H9 (cell line): ENCODE measurements around the gene CHCHD6. TPM values are rescaled to one million over a fixed set of nuclear protein-coding genes. Genes with fewer than 3 reads are reported as not detected.

Experiments
- DNase-seq: peaks from one replicate; pipeline ENCODE4 v3.0.0-alpha.2; 2017
- H2AFZ ChIP-seq: one replicate; pipeline ENCODE4 v1.6.1; 2013; ENCODE audit warnings: mild to moderate bottlenecking, low read length, control low read depth, moderate library complexity
- H2AK5ac ChIP-seq: 2 replicates; pipeline ENCODE4 v1.6.1; 2013; ENCODE audit warnings: low read length, control low read depth, mixed read lengths; ENCODE audit not compliant: insufficient read length
- H2BK120ac ChIP-seq: one replicate; pipeline ENCODE4 v1.6.1; 2013; ENCODE audit warnings: low read depth, mild to moderate bottlenecking, low read length, control low read depth, inconsistent platforms; ENCODE audit not compliant: poor library complexity, severe bottlenecking
- H2BK12ac ChIP-seq: 2 replicates; pipeline ENCODE4 v1.6.1; 2013; ENCODE audit warnings: low read length, control low read depth, mixed read lengths, low read depth; ENCODE audit not compliant: insufficient read length
- H2BK15ac ChIP-seq: 2 replicates; pipeline ENCODE4 v1.6.1; 2013; ENCODE audit warnings: low read depth, low read length, control low read depth
- H2BK20ac ChIP-seq: one replicate; pipeline ENCODE4 v1.6.1; 2013; ENCODE audit warnings: low read depth, mild to moderate bottlenecking, low read length, control low read depth, inconsistent platforms; ENCODE audit not compliant: poor library complexity, severe bottlenecking
- H2BK5ac ChIP-seq: 2 replicates; pipeline ENCODE4 v1.6.1; 2013; ENCODE audit warnings: low read length, control low read depth, mixed read lengths; ENCODE audit not compliant: insufficient read length
- H3K14ac ChIP-seq: 2 replicates; pipeline ENCODE4 v1.6.1; 2013; ENCODE audit warnings: low read length, control low read depth; ENCODE audit not compliant: insufficient read depth
- H3K18ac ChIP-seq: 2 replicates; pipeline ENCODE4 v1.6.1; 2013; ENCODE audit warnings: low read depth, mild to moderate bottlenecking, mixed read lengths, low read length, control low read depth; ENCODE audit not compliant: insufficient read length
- H3K23ac ChIP-seq: 2 replicates; pipeline ENCODE4 v1.6.1; 2013; ENCODE audit warnings: low read length, control low read depth, mixed read lengths, low read depth; ENCODE audit not compliant: insufficient read length
- H3K23me2 ChIP-seq: 2 replicates; pipeline ENCODE4 v1.6.1; 2013; ENCODE audit warnings: low read depth, mild to moderate bottlenecking, mixed read lengths, low read length, control low read depth; ENCODE audit not compliant: insufficient read length, poor library complexity, severe bottlenecking
- H3K27ac ChIP-seq: 2 replicates; pipeline ENCODE4 v1.5.1; 2013; ENCODE audit warnings: low read length, control low read depth, mixed read lengths, low read depth; ENCODE audit not compliant: insufficient read length
- H3K27me3 ChIP-seq: 2 replicates; pipeline ENCODE4 v1.6.1; 2013; ENCODE audit warnings: low read length, control low read depth, inconsistent platforms; ENCODE audit not compliant: insufficient read depth
- H3K4ac ChIP-seq: 2 replicates; pipeline ENCODE4 v1.6.1; 2013; ENCODE audit warnings: low read depth, mild to moderate bottlenecking, control low read depth, inconsistent platforms, low read length, moderate library complexity
- H3K4me1 ChIP-seq: 2 replicates; pipeline ENCODE4 v1.6.1; 2013; ENCODE audit warnings: low read length, control low read depth, inconsistent platforms; ENCODE audit not compliant: insufficient read depth
- H3K4me2 ChIP-seq: 2 replicates; pipeline ENCODE4 v1.6.1; 2013; ENCODE audit warnings: low read length, control low read depth, mixed read lengths; ENCODE audit not compliant: insufficient read length, insufficient read depth
- H3K56ac ChIP-seq: 2 replicates; pipeline ENCODE4 v1.6.1; 2013; ENCODE audit warnings: low read depth, mild to moderate bottlenecking, mixed read lengths, low read length, control low read depth; ENCODE audit not compliant: insufficient read length
- H3K79me1 ChIP-seq: 2 replicates; pipeline ENCODE4 v1.6.1; 2013; ENCODE audit warnings: low read depth, mild to moderate bottlenecking, moderate library complexity, low read length, control low read depth, inconsistent platforms; ENCODE audit not compliant: insufficient read depth, poor library complexity, severe bottlenecking
- H3K79me2 ChIP-seq: 2 replicates; pipeline ENCODE4 v1.6.1; 2013; ENCODE audit warnings: low read length, control low read depth, inconsistent platforms; ENCODE audit not compliant: insufficient read depth
- H3K9ac ChIP-seq: 2 replicates; pipeline ENCODE4 v1.6.1; 2013; ENCODE audit warnings: low read length, control low read depth, mixed read lengths; ENCODE audit not compliant: insufficient read length; ENCODE audit errors: extremely low read depth
- H3K9me3 ChIP-seq: one replicate; pipeline ENCODE4 v1.6.1; 2013; ENCODE audit warnings: low read depth, low read length, inconsistent platforms; ENCODE audit not compliant: control insufficient read depth
- H3T11ph ChIP-seq: one replicate; pipeline ENCODE4 v1.6.1; 2013; ENCODE audit warnings: mild to moderate bottlenecking, low read length, control low read depth, inconsistent platforms
- H4K20me1 ChIP-seq: one replicate; pipeline ENCODE4 v1.6.1; 2013; ENCODE audit not compliant: control insufficient read depth, insufficient read length, insufficient read depth
- H4K5ac ChIP-seq: 2 replicates; pipeline ENCODE4 v1.6.1; 2013; ENCODE audit warnings: low read depth, mild to moderate bottlenecking, mixed read lengths, low read length, control low read depth; ENCODE audit not compliant: insufficient read length
- H4K8ac ChIP-seq: replicated peaks from 2 replicates; pipeline ENCODE4 v1.6.1; 2013; ENCODE audit warnings: low read length, control low read depth, mixed read lengths, low read depth; ENCODE audit not compliant: insufficient read length
- H4K91ac ChIP-seq: 2 replicates; pipeline ENCODE4 v1.6.1; 2013; ENCODE audit warnings: low read depth, mild to moderate bottlenecking, moderate library complexity, mixed read lengths, low read length, control low read depth; ENCODE audit not compliant: insufficient read length
- H3K27ac Mint-ChIP-seq, 3 experiments: 2 replicates in 2 of 3; 3 replicates in 1 of 3; pipeline ENCODE4 v1.8.0; 2020 to 2021; ENCODE audit warnings: mixed read lengths in 3 of 3, mild to moderate bottlenecking in 1 of 3, moderate library complexity in 1 of 3
- H3K27me3 Mint-ChIP-seq: 2 replicates; pipeline ENCODE4 v1.8.0; 2021; ENCODE audit warnings: low read depth, mild to moderate bottlenecking, moderate library complexity, mixed read lengths
- H3K36me3 Mint-ChIP-seq, 3 experiments: 2 replicates in 2 of 3; 3 replicates in 1 of 3; pipeline ENCODE4 v1.8.0; 2020 to 2021; ENCODE audit warnings: low read depth in 3 of 3, mixed read lengths in 3 of 3; ENCODE audit not compliant: insufficient read depth in 1 of 3
- H3K4me1 Mint-ChIP-seq, 2 experiments: 2 replicates each; pipeline ENCODE4 v1.8.0; 2020; ENCODE audit warnings: mixed read lengths in 2 of 2
- H3K4me3 Mint-ChIP-seq, 2 experiments: 2 replicates in 1 of 2; 3 replicates in 1 of 2; pipeline ENCODE4 v1.8.0; 2020 to 2021; ENCODE audit warnings: mild to moderate bottlenecking in 2 of 2, mixed read lengths in 2 of 2, moderate library complexity in 1 of 2
- H3K9me3 Mint-ChIP-seq, 2 experiments: 2 replicates in 1 of 2; 3 replicates in 1 of 2; pipeline ENCODE4 v1.8.0; 2020; ENCODE audit warnings: mild to moderate bottlenecking in 2 of 2, mixed read lengths in 2 of 2, moderate library complexity in 1 of 2
- CTCF ChIP-seq: fragments of 200-600 bp; sonication (generic); conservative IDR thresholded peaks from 3 replicates; pipeline ENCODE4 v1.8.0; 2021; ENCODE audit warnings: antibody characterized with exemption, mild to moderate bottlenecking
- WGBS: extraction: QIAGEN DNeasy Blood & Tissue Kit; methylation state at CpG from one replicate; pipeline ENCODE4 v1.1.7; 2013; ENCODE audit warnings: missing lambda C conversion rate, low lambda C conversion rate, mixed read lengths; ENCODE audit not compliant: insufficient read length; ENCODE audit errors: extremely low coverage; 5-methylcytosine and 5-hydroxymethylcytosine counted together
- total RNA-seq: library from RNA; stranded (reverse); gene quantifications from 2 replicates; pipeline ENCODE4 v1.2.1, GENCODE V29; 2021

Gene CHCHD6
- total RNA-seq, 1 experiment from 2014 or later, result 34.2 TPM

- no peaks in the 10 kb centered on the region for H3K79me1 ChIP-seq
- WGBS, result no CpG with 5 or more reads among the region's 5 CpGs
- H2BK15ac ChIP-seq, result no peak overlapping the region
These were observed 39.7 kb downstream of the CHCHD6 start for GRCh38 chr3:126743781-126744180.

More at GRCh38 chr3:126743781-126744180, 39.7 kb downstream of the CHCHD6 start:
- H3K23ac ChIP-seq, result no peak overlapping the region
- no peak overlapping the region for H3K4ac ChIP-seq
- H3K27ac ChIP-seq, result no peak overlapping the region
- H4K20me1 ChIP-seq, result no peaks in the 10 kb centered on the region
- no peak overlapping the region for H2BK20ac ChIP-seq
- no peaks in the 10 kb centered on the region for H3K9me3 ChIP-seq
- H3K56ac ChIP-seq, result no peak overlapping the region
- H3K9ac ChIP-seq, result no peak overlapping the region
- H3K18ac ChIP-seq, result no peak overlapping the region
- no peak overlapping the region for H2AFZ ChIP-seq
- H3K27me3 Mint-ChIP-seq, result no peaks in the 10 kb centered on the region
- H3K14ac ChIP-seq, result no peak overlapping the region
- no peaks in the 10 kb centered on the region for H3K27me3 ChIP-seq
- peaks cover 3 to 4% of the 10 kb centered on the region in 2 experiments; a peak in 3 of 4 replicates for H3K4me1 Mint-ChIP-seq
- TF ChIP-seq CTCF, result no peak
- peaks cover 13 to 19% (median 15%) of the 10 kb centered on the region in 3 experiments for H3K36me3 Mint-ChIP-seq
- no peak overlapping the region for H2BK12ac ChIP-seq
- H3K9me3 Mint-ChIP-seq, result peaks cover 4% of the 10 kb centered on the region in 2 experiments; a peak in 3 of 5 replicates
- no peak overlapping the region for H3K4me2 ChIP-seq
- H3K23me2 ChIP-seq, result no peaks in the 10 kb centered on the region
- no peak overlapping the region for H3K27ac Mint-ChIP-seq
- no peak overlapping the region for H4K91ac ChIP-seq
- H2BK5ac ChIP-seq, result no peak overlapping the region
- no peak overlapping the region for H2AK5ac ChIP-seq
- H4K5ac ChIP-seq, result no peak overlapping the region
- no peak for DNase-seq
- H3K4me3 Mint-ChIP-seq, result no peak overlapping the region
- H3K4me1 ChIP-seq, result no peaks in the 10 kb centered on the region
- no peak overlapping the region for H2BK120ac ChIP-seq
- H3K79me2 ChIP-seq, result no peaks in the 10 kb centered on the region; the same call in 1 of the 2 replicates
- peak overlapping the region; percentile 11 for H4K8ac ChIP-seq
- no peak overlapping the region for H3T11ph ChIP-seq
